BJ (cell line): ENCODE data around the gene ZNF22. TPM values are rescaled to one million over a fixed set of nuclear protein-coding genes. Genes with fewer than 3 reads are reported as not detected.

ENCODE experiments used
- CTCF ChIA-PET: fragments of 350-600 bp; formaldehyde crosslinking; extraction: SDS; loops from one replicate; lab custom pipeline; 2021; ENCODE audit warnings: antibody characterized with exemption, inconsistent platforms; lab: Yijun Ruan, JAX
- POLR2A ChIA-PET: fragments of 300-600 bp; sonication (Branson Sonifier 250); formaldehyde crosslinking; extraction: SDS; loops from one replicate; lab custom pipeline; 2021; ENCODE audit warnings: antibody characterized with exemption; lab: Charles Lee
- DNase-seq: peaks from one replicate; pipeline ENCODE4 v3.0.0-alpha.2; 2011; ENCODE audit warnings: low read depth
- H3K27me3 ChIP-seq: 2 replicates; pipeline ENCODE4 v1.6.0; 2011; ENCODE audit warnings: low read length; ENCODE audit not compliant: control insufficient read depth, insufficient read depth
- H3K36me3 ChIP-seq: 2 replicates; pipeline ENCODE4 v1.5.1; 2011; ENCODE audit warnings: low read length; ENCODE audit not compliant: control insufficient read depth, insufficient read depth
- H3K4me3 ChIP-seq: 2 replicates; pipeline ENCODE4 v1.5.1; 2011; ENCODE audit warnings: low read depth, mild to moderate bottlenecking, control low read depth, low read length
- polyA plus RNA-seq: library from polyadenylated mRNA; depleted of rRNA; stranded (reverse); fragments of >200 nt; gene quantifications from 2 replicates; pipeline ENCODE4 v1.2.3, GENCODE V29; 2011
- TF ChIP-seq, protein P1 (sequence below): IDR thresholded peaks from 2 replicates; pipeline ENCODE4 v1.5.1; 2011; ENCODE audit warnings: low read depth, mild to moderate bottlenecking, control low read depth, inconsistent platforms, low read length, moderate library complexity; ENCODE audit not compliant: insufficient read depth

ZNF22 gene
- polyA plus RNA-seq, 1 experiment = 7.2 TPM

DNA sequence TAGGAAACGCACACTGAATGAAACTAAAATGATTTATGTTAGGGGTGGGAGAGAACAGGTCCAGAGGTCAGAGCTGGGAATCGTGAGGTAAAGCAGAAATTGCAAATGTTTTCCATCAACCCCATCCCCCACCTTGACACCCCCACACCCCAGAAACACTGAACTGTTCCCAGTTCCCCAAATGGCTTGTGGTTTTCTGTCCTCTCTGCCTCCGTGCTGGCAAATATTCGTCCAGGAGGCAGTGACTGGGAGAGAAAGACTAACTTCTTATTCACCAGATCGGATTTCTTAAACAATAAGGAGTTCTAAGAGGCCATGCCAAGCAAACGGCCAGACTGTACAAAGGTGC, 41.9 kb upstream of the ZNF22 start:
- TF ChIP-seq, protein P1, sequence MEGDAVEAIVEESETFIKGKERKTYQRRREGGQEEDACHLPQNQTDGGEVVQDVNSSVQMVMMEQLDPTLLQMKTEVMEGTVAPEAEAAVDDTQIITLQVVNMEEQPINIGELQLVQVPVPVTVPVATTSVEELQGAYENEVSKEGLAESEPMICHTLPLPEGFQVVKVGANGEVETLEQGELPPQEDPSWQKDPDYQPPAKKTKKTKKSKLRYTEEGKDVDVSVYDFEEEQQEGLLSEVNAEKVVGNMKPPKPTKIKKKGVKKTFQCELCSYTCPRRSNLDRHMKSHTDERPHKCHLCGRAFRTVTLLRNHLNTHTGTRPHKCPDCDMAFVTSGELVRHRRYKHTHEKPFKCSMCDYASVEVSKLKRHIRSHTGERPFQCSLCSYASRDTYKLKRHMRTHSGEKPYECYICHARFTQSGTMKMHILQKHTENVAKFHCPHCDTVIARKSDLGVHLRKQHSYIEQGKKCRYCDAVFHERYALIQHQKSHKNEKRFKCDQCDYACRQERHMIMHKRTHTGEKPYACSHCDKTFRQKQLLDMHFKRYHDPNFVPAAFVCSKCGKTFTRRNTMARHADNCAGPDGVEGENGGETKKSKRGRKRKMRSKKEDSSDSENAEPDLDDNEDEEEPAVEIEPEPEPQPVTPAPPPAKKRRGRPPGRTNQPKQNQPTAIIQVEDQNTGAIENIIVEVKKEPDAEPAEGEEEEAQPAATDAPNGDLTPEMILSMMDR = no peak
- DNase-seq = no peak
- peak overlapping the region; percentile 86 for H3K4me3 ChIP-seq
- no peaks in the 10 kb centered on the region for H3K36me3 ChIP-seq
- ChIA-PET CTCF (interaction anchor here (1.0 kb wide), 1 partner anchor 27 kb away, joined by 3 read pairs; no protein-coding TSS in a partner anchor), POLR2A (no interaction called here)
- H3K27me3 ChIP-seq = no peaks in the 10 kb centered on the region

DNA sequence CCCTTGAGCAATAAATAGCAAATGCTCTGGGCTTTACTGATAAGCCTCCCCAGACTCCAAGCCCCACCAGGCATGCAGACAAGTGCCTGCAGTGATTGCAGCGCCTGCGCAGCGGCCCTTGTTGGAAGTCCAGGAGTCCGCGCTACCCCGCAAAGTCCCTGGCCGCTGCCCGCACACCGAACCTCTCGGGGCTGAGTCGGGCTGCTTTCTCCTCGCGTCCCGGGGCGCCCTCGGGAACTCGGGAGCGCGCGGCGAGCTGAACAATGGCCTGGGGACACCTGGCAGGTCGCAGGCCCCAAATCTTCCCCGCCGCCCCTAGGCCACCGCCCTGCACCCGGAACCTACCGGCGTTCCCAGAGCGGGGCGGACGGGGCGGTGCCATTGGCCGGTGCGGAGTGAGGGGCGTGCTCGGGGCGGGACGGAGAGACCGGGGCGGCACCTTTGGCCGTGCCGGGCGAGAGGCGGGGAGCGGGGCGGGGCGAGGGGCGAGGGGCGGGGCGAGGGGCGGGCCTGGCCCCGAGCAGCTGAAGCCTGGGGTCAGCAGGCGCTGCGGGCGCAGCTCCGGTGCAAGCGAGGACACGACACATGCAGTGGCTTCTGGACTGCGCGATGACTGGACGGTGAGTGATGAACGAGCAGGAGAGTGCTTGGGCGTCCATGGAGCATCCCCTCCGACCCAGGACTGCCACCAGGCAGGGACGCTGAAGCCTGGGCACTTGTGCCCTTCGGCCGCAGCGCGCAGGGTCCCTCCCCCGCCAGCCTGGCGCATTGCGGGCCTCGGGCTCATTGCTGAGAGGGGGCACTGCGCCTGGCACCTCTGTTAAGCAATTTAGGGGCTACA, 41.3 kb upstream of the ZNF22 start, which contains the start of gene RASSF4:
TSS of gene RASSF4 (plus strand) at position 556 of the 841 bp plus-strand sequence. CDS start 10,401 bp downstream, outside the sequence.
- peak; percentile 13 for DNase-seq
- TF ChIP-seq, protein P1 = no peak
- Histone ChIP-seq H3K4me3 (peak within 1 kb of the TSS; percentile 86), H3K36me3 (no peaks in the 10 kb centered on the region), H3K27me3 (no peaks in the 10 kb centered on the region)
- ChIA-PET CTCF (interaction anchor here (0.6 to 0.9 kb wide), 2 partner anchors 13 to 22 kb away, joined by 4 read pairs; no protein-coding TSS in a partner anchor), POLR2A (interaction anchor here (0.6 kb wide), 1 partner anchor 56 kb away, joined by 3 read pairs; no protein-coding TSS in a partner anchor)

DNA sequence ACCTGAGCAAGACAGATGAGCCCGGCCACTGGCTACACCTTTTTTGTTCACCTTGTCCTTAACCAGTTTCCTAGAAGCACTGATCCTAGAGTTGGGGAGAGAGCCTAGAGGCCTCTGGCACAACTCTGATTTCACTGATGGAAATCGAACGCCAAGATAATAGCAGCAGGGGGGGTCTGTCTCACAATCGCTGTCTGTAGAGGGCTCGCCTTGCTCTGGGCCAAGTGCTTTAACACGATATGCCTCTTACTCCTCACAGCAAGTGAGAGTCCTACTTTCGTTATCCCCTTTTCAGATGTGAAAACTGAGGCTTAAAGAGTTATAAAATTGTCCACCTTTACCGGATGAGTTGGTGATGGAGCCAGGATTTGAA, 40.6 kb upstream of the ZNF22 start:
- Histone ChIP-seq H3K27me3 (no peaks in the 10 kb centered on the region), H3K4me3 (peak overlapping the region; percentile 86), H3K36me3 (no peaks in the 10 kb centered on the region)
- DNase-seq = no peak
- CTCF ChIA-PET = interaction anchor here (0.9 to 9.8 kb wide), 2 partner anchors 14 to 26 kb away, joined by 4 to 87 read pairs; no protein-coding TSS in a partner anchor
- TF ChIP-seq, protein P1 = no peak
- POLR2A ChIA-PET = no interaction called here

DNA sequence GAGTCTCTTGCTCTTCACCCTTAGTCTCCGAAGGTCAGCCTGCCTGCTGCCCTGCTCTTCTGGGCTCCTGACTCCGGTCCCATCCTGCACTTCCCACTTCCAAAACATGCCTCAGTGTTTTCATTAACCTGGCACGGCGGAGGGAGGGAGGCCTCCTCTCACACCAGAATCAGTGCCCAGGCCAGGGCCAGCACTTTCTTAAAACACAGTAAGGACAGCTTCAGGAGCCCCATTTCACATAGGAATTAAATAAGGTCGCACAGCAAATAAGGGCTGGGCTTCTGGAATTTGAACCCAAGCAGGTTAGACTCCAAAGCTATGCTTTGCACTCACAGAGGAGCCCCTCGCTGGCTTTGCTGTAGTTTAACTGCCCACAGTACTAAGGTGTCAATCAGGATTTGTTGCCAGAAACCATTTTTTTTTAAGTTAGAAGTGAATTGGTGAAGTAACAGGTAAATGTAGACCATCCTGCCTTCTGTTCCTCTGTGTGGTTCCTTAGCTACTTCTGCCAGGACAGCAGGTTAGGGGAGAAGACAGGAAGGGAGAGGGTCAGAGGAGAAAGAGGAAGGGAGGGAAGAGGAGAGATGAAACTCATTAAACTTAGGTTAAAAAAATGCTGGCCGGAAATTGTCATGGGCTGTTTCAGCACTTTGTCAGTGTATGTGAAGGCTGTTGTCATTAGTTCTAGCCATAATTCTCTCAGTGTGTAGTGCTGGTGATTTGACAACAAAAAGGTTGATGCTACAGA, 40.1 kb upstream of the ZNF22 start:
- CTCF ChIA-PET = interaction anchor here (9.8 kb wide), 1 partner anchor 26 kb away, joined by 87 read pairs; no protein-coding TSS in a partner anchor

More for the DNA sequence above, 40.1 kb upstream of the ZNF22 start:
- H3K27me3 ChIP-seq = no peaks in the 10 kb centered on the region
- DNase-seq = no peak
- H3K4me3 ChIP-seq = no peak overlapping the region
- no peaks in the 10 kb centered on the region for H3K36me3 ChIP-seq
- POLR2A ChIA-PET = no interaction called here
- TF ChIP-seq, protein P1 = no peak
